T-helper 1 cell treated with Interleukin-12 subunit alpha and Interleukin-12 subunit beta and Interleukin-4 antibody, amounts not matched to agents 30 ng/mL and 1 ng/mL, for 36 hours (primary cell): Measurements from ENCODE around the gene HECTD4. TPM values are rescaled to one million over a fixed set of nuclear protein-coding genes. Genes with fewer than 3 reads are reported as not detected.

Experiments
- intact Hi-C: fragments of 100-400 bp; cut with micrococcal nuclease; formaldehyde crosslinking; loops from one replicate; pipeline ENCODE4 v1.15.1; 2024
- total RNA-seq: library from RNA; stranded (reverse); gene quantifications from 2 replicates; pipeline ENCODE4 v1.2.3, GENCODE V29; 2022

The HECTD4 gene
- total RNA-seq, 1 donor from 2014 or later, result 52.8 TPM

DNA sequence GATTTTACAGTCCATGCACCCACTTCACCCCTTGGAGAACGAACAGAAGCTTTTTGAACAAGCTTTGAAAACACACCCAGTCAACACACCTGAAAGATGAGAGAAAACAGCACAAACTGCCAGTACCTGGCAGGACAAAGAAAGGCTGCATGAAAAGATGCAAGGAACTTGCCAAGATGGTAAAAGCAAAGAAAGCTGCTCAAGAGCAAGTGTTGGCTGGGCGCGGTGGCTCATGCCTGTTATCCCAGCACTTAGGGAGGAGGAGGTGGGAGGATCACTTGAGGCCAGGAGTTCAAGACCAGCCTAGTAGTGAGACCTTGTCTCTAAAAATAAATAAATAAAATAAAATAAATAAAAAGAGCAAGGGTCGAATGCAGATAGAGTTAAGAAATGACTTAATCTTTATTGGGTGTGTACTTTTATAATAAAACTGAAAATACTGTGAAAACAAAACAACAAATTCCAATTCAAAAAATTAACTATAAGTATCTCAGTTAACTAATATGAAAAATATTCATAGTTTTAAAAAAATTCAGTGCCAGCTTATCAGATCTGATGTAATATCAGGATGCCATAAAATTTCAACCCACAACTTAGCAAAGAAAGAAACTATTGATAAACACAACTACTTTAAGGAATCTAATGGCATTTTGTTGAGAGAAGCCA lies 59.2 kb downstream of the HECTD4 start:
- intact Hi-C loops, result no loop called here

DNA sequence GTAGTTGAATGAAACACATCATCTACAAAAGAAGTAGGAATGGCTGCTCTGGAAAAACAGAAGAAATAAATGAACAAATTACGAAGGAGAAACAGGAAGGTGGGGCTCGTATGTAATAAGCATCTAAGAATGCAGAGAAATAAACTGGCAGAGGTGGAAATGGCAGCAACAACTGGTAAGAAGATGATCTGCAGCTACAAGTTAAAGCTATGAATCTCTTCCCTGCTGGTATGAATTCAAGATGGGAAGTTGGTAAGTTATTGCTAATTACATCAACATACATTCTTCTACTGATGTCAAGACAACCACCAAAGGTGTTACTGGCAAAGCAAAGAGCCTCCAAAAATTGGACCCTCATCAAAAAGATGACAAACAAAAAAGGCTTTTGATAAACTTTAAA lies 59.8 kb downstream of the HECTD4 start:
- intact Hi-C loops, result no loop called here

DNA sequence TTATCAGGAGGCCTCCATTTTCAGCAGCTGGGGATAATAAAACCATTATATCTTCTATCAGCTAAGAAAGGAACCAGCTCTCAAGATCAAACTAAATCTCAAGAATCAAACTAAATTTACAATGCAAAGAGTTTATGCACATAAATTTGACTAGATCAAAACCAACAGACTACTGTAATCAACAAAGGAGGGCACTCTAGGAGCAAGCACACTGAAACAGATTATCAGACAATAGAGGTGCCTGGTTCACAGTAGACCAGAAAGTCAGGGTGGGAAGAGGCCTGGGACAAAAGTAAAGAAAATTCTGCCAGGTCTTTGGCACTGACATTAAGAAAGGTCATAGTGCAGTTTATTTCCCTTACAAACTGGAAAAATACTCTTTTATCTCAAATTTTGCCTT lies 61.0 kb downstream of the HECTD4 start:
- intact Hi-C loops, result no loop called here

DNA sequence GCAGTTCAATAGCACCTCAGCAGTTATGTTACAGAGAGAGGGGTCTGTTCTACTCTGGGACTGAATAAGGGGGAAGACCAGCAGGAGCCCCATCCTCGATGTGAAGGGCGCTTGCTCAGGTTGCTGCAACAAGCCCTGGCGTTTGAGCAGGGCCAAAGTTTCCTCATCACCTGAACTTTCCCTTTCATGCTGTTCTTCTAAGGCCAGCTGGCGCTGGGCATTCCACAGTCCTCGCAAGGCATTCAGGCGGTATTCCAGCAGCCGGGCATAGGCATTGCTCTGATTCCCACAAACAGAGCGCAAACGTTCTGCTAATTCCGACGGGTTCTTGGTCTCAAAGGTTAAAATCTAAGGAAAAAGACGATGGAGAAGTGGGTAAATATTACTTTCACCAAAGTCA lies 62.8 kb downstream of the HECTD4 start:
- intact Hi-C loops, result no loop called here

DNA sequence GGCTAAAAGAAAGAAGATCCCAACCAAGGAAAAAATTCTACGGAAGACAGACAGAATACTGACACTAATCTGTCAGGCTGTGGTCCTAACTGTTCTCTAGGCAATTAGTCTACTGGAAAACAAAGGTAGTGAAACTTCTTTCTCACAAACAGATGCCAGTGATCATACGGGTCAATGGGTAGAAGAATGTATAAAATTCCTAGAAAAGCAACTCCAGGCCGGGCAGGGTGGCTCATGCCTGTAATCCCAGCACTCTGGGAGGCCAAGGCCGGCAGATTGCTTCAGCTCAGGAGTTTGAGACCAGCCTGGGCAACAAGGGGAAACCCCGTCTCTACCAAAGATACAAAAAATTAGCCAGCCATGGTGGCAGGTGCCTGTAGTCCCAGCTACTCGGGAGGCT lies 64.8 kb downstream of the HECTD4 start:
- intact Hi-C loops, result no loop called here

DNA sequence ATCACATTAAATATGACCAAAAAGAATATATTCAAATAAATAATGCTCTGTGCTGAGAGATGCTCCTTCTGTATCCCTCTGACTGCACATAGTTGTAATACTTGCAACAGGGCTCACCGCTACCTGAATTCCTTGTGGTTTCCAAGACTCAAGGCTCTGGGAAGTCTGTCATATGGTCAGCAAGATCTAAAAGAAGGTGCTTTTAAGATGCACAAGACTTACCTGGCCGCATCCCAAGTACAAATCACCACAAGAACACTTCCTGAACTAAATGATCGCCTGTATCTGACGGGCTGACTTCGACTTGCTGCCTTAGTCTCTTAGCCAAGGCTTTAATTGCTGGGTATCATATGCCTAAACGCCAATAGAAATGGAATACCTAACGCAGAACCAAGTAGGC lies 67.2 kb downstream of the HECTD4 start:
- intact Hi-C loops, result no loop called here

DNA sequence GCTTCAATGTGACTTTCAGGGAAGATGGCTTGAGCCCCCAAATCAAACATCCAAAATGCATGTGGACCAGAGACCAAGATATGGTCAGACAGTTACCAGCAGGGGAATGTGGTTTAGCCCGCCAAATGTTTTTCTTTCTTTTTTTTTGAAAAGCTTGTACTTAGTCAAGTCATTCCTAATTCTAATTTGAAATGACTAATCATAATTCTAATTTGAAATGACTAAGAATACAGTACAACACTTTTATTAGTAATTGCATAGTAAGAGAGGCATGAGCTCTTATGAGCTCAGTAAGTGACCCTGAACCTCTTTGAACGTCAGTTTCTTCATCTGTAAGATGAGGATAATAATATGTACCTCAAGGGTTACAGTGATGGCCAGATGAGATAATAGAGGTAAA lies 72.4 kb downstream of the HECTD4 start:
- intact Hi-C loops, result no loop called here

DNA sequence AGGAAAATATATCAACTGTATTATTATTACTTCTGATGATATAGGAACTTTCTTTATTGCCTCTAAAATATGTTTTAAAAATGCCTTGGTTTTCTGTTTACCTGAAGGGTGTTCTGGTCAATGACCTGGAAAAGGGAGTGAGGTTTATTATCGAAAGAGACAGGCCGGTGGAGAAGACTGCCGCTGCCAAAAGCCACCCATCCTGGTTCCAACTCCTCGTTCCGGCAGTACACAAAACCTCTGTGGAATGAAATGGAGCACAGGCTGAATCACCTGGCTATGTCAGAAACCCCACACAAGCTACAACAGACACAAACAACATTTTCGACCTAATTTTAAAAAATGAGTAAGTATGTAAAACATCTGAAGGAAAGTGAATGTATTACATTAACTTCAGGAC lies 73.6 kb downstream of the HECTD4 start:
- intact Hi-C loops, result no loop called here

DNA sequence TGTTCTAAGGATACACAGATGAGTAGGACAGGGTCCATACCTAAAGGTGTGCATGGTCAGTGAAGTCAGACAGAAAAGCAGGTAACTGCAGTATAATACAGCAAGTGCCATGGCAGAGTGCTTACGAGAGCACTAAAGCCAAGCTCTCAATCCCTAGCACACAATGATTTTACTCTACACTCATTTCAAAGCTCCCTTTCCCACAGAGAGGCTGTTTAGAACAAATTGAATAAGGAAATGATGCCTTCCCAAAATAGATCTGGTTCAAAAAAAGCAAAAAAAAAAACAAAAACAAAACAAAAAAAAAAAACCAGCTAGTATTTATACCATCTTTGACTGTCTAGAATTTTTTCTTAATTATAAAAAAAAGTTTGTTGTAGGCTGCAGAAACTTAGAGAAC lies 74.1 kb downstream of the HECTD4 start:
- intact Hi-C loops, result no loop called here

DNA sequence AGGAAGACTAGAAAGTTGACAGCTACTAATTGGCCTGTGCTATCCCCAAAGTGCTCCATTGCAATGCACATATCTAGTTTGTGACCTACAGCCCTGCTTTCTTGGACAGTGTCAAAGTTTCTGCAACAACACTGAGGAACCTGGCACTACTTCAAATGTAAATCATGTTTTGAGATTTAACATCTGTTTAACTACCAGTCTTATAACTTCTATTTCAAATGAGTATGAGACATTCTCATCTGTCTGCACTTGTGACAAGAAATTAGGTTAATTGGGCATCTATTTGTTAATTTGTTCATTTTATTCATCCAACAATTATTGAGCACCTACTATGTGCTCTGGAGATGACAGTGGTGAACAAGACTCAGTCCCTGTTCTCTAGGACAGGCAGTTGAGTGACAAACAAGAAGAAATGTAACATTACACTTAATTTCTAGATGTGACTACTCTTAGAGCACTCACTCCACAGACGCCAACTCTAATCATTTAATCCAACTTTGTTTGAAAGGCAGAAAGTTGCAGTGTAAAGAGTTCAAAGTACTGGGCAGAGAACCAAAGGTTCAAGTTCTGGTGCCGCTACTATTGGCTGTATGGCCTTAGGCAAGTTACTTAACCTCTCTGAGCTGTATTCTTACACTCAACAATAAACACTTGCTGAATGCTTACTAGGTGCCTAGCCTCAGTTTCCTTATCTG lies 74.8 kb downstream of the HECTD4 start:
- intact Hi-C loops, result no loop called here

DNA sequence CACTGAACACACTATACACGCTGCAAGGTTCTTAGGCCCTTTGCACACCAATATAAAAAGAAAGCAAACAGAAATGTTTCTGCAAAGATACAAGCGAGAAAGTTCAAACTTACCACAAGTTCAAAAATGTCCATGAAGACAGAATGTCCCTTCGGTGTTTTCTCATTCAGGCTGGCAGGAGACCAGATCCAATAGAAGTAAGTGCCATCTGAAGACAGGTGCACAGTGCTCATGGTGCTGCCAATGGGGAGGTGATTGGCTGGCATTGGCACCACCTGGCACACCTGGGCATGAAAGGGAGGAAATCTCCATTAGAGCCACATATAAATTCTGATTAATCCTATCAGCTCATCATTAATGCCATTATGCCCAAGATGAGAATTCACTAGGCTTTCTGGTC lies 76.3 kb downstream of the HECTD4 start:
- intact Hi-C loops, result no loop called here

DNA sequence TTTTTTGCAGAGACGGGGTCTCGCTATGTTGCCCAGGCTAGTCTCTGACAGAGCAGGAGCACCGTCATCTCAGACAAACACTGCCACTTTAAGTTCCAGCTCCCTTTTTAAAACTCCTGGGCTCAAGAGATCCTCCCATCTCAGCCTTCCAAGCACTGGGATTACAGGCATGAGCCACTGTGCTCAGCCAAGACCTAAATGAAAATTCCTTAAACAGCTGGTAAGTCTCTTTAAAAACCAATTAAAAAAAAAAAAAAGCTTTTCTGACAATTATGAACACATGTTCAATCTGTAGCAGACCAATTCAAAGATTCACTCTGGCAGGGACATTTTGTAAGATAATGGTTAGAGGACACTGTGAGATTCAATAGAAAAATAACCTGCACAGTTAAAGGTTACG lies 77.8 kb downstream of the HECTD4 start:
- intact Hi-C loops, result loop anchor here (5.0 kb wide), 1 partner anchor 292 kb away; the partner anchor contains the start of genes ERP29 and TMEM116

DNA sequence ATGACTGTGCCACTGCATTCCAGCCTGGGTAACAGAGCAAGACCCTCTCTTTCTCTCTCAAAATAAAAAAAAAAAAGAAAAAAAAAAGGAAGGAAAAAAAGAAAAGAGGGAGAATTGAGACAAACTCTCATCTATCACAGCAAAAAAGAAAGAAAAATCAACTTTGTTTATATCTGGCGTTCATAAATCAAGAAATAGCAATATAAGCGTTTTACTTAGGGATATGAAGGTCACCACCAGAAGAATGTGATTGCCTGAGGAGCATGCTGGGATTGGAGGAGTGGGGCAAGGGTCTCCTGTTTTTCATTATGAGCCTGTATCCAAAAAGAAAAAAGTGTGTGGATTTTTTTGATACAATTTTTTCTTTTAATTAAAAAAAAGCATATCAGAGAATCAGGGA lies 78.4 kb downstream of the HECTD4 start:
- intact Hi-C loops, result loop anchor here (1.0 to 5.0 kb wide), 4 partner anchors 78 to 461 kb away; partner anchors contain the start of genes ERP29, MAPKAPK5 and TMEM116

DNA sequence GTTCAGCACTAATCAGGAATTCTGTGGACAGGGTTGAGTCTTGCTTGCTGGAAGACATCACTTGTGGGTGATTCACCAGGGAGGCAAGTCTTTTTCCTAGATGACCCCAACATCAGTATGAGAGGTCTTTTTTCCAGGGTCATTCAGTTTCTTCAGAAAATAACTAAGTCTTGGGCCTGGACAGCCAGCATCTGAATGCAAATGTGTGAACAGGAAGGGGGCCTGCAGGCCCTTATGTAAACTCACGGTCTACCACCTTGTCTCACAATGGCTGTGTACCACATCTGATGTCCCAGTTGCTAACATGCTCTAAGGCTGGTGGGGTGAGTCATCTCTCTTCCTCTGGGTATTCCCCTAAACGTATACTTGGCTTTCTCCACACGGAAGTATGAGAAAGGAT lies 79.2 kb downstream of the HECTD4 start:
- intact Hi-C loops, result loop anchor here (1.0 to 5.0 kb wide), 4 partner anchors 78 to 461 kb away; partner anchors contain the start of genes ERP29, MAPKAPK5 and TMEM116

DNA sequence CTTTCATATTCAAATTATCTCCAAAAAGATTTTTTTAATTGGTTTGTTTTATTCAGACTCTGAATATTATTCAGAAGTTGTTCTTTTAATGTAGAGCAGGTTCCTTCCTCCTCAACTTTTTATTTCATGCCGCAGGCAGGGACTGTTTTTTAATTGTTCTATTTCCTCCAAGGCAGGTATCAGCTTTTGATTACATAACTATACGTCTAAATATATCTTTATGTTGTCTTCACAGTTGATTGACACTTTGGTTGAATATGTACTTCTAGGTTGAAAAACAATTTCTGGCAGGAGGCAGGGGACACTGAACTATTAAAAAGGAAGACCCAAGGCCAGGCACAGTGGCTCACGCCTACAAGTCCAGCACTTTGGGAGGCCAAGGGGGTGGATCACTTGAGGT lies 82.5 kb downstream of the HECTD4 start:
- intact Hi-C loops, result loop anchor here (5.0 kb wide), 1 partner anchor 287 kb away; the partner anchor contains the start of genes ERP29 and TMEM116

DNA sequence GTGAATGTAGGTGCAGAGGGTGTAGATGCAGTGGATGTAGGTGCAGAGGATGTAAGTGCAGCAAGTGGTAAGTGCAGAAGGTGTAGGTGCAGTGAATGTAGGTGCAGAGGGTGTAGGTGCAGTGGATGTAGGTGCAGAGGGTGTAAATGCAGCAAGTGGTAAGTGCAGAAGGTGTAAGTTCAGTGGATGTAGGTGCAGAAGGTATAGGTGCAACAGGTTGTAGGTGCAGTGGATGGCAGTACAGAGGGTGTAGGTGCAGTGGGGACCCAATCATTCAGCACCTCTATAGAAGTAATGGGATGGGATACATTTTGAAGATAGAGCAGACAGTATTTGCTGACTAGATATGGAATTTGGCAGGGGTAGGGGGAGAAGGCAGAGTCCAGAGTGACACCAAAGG lies 85.0 kb downstream of the HECTD4 start:
- intact Hi-C loops, result no loop called here

DNA sequence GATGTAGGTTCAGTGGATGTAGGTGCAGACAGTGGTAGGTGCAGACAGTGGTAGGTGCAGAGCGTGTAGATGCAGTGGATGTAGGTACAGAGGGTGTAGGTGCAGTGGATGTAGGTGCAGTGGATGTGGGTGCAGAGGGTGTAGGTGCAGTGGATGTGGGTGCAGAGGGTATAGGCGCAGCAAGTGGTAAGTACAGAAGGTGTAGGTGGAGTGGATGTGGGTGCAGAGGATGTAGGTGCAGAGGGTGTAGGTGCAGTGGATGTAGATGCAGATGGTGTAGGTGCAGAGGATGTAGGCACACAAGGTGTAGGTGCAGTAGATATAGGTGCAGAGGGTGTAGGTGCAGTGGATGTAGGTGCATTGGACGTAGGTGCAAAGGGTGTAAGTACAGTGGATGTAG lies 86.0 kb downstream of the HECTD4 start:
- intact Hi-C loops, result no loop called here

DNA sequence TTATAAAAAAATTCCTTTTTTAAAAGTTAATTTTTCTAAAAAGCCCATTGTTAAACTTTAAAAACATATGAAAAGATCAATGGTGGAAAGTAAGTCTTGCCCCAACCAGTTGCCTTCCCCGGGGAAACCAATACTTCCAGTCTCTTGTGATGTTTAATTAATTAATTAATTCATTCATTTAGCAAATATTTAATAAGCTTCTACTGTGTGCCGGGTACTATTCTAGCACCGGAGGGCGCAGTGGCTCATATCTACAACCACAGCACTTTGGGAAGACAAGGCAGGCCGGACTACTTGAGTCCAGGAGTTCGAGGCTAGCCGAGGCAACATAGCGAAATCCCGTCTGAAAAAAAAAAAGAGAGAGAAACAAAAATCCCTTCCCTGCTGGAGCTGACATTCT lies 87.4 kb downstream of the HECTD4 start:
- intact Hi-C loops, result no loop called here

DNA sequence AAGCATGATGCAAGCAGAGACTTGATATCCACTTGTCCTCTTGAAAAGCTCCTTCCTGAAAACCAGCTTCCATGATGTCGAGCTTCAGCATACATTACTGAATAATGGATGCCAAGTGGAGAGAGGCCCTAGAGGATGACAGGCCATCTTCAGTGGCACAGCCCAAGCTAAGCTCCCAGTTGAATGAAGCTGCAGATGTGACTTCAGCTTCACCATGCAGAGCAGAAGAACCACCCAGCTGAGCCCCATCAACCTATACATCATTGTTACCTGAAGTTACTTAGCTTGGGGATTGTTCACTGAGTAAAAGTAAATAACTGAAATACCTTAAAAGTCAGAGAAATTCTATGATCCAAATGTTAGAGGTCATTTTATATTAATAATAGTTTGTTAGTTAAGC lies 93.6 kb downstream of the HECTD4 start:
- intact Hi-C loops, result no loop called here

DNA sequence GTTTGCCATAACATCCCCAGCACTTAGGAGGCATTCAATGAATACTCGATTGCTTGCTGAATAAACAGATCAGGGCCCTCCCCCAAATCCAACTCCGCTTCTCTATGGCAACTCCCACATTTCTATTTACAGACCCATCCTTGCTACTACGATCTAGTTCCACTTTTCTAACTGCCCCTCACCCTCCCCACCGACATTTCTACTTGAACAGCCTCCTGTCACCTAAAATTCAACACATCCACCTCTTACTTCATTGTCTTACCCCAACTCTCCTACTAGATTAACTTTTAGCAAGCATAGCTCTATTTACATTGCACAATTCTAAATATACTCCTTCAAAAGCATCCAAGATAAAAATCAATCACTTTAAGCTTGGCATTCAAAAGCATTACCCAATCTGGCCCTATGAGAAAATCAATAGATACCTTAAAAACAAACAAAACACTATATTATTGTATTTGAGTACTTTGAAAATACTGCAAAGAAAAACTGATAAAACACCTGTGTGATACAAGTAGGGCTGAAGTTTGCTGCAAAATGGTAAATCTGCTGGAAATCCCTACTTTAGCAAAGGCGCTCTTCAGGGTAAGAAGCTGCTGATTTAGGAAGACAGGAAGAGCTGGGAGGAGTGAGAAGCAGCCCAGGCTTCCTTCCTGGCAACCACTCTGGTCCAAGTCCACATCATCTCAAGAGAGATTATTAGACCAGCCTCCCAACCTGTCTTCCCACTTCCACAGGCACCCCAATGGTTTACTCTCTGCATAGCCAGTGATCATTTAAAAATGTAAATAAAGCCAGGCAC lies 96.4 kb downstream of the HECTD4 start:
- intact Hi-C loops, result no loop called here

DNA sequence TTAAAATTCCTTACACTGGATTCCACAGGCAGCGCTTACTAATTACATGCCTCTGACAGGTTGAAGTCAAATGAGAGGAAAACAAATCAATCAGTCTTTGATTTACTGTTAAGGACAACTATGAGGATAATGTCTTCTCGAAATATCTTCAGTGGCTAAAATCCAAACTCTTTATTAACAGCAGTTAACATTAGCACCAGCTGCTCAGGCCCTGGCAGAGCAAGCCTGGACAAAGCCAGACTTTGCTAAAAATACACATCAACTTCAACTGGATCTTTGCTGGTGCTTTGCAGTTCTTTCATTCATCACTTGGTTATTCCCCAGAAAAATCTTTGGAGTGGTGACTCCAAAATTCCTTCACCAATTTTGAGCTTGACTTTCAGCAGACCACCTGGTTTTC lies 98.7 kb downstream of the HECTD4 start:
- intact Hi-C loops, result no loop called here

DNA sequence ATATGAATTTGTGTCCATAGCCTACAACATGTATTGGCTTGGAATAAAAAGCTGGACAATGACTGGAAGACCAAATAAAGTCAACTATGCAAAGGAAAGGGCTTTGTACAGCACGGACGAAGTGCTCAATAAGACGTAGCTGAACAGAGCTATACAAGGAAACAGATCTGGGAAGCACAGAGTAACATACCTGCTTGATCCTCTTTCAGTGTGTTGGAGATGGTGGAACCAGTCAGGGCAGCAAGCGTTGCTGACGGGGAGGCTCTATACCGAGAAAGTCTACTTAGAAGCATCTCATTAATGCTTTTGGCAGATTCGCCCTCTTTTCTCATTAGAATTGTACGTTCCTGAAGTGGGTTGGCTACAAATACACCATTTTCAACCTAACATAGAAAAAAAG lies 99.3 kb downstream of the HECTD4 start:
- intact Hi-C loops, result no loop called here
